Measurements from ENCODE around the gene GSTA3. TPM values are rescaled to one million over a fixed set of nuclear protein-coding genes. Genes with fewer than 3 reads are reported as not detected.
"Not testable (repeated sequence)": the region's sequence is repeated elsewhere in the genome, so short reads cannot be mapped to it uniquely, and the experiment has no call there.

Gene GSTA3
- polyA plus RNA-seq (2013, experiment 1 of 2; ENCODE audit: insufficient read length) = not detected
- not detected for polyA plus RNA-seq (2013, experiment 2 of 2; ENCODE audit: insufficient read length)

- DNase-seq = no peak
Observed at GRCh38 chr6:52909531-52909930, at the start of gene GSTA3. GSTA3 (minus strand) TSS chr6:52909698; CDS start chr6:52905834, 3,864 bp downstream.

- DNase-seq = no peak
Observed at GRCh38 chr6:52958546-52959255, 49.2 kb upstream of the GSTA3 start.

- DNase-seq = no peak
Observed at GRCh38 chr6:52955871-52956270, 46.4 kb upstream of the GSTA3 start.

- DNase-seq = no peak
Observed at GRCh38 chr6:52953911-52954839, 44.7 kb upstream of the GSTA3 start.

- DNase-seq = no peak
Observed at GRCh38 chr6:52946306-52946705, 36.8 kb upstream of the GSTA3 start.

- not testable (repeated sequence) for DNase-seq
Observed at GRCh38 chr6:52942821-52943220, 33.3 kb upstream of the GSTA3 start.

GRCh38 chr6:52942221-52942620 is 32.7 kb upstream of the GSTA3 start:
- DNase-seq = no peak

GRCh38 chr6:52937908-52938307 is 28.4 kb upstream of the GSTA3 start:
- DNase-seq = peak; percentile 22

- DNase-seq = no peak
Observed at GRCh38 chr6:52933778-52934177, 24.3 kb upstream of the GSTA3 start.

- no peak for DNase-seq
Observed at GRCh38 chr6:52931351-52931750, 21.9 kb upstream of the GSTA3 start.

GRCh38 chr6:52929321-52930164 is 20.0 kb upstream of the GSTA3 start:
- peak; percentile 92 for DNase-seq

- DNase-seq = no peak
Observed at GRCh38 chr6:52927451-52927850, 18.0 kb upstream of the GSTA3 start.

GRCh38 chr6:52925919-52926792 is 16.7 kb upstream of the GSTA3 start:
- DNase-seq = no peak

- no peak for DNase-seq
Observed at GRCh38 chr6:52925042-52925441, 15.5 kb upstream of the GSTA3 start.

GRCh38 chr6:52923689-52924088 is 14.2 kb upstream of the GSTA3 start:
- not testable (repeated sequence) for DNase-seq

- no peak for DNase-seq
Observed at GRCh38 chr6:52922161-52922560, 12.7 kb upstream of the GSTA3 start.

GRCh38 chr6:52921743-52922142 is 12.2 kb upstream of the GSTA3 start:
- no peak for DNase-seq

- DNase-seq = not testable (repeated sequence)
Observed at GRCh38 chr6:52919511-52919910, 10.0 kb upstream of the GSTA3 start.

GRCh38 chr6:52918771-52919170 is 9.3 kb upstream of the GSTA3 start:
- not testable (repeated sequence) for DNase-seq

GRCh38 chr6:52918027-52918686 is 8.7 kb upstream of the GSTA3 start:
- peak; percentile 19 for DNase-seq

- DNase-seq = no peak
Observed at GRCh38 chr6:52914516-52914915, 5.0 kb upstream of the GSTA3 start.
